8988T (cell line): Measurements from ENCODE around the gene ERO1A.

Experiments
- DNase-seq: peaks from one replicate; pipeline ENCODE4 v3.0.0; 2011

Gene ERO1A

DNA sequence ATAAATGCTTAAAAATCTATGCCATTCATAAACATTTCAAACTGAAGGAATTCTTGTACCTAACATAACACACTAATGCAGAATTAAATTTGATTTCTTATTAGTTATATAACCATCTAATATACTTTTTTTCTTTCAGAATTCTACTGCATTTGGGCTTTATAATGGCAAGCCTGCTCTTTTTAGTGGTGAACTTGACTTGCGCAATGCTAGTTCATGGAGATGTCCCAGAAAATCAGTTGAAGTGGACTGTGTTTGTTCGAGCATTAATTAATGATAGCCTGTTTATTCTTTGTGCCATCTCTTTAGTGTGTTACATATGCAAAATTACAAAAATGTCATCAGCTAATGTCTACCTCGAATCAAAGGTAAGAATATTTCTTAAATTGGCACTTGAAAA lies 95.4 kb downstream of the ERO1A start:
- no peak for DNase-seq

DNA sequence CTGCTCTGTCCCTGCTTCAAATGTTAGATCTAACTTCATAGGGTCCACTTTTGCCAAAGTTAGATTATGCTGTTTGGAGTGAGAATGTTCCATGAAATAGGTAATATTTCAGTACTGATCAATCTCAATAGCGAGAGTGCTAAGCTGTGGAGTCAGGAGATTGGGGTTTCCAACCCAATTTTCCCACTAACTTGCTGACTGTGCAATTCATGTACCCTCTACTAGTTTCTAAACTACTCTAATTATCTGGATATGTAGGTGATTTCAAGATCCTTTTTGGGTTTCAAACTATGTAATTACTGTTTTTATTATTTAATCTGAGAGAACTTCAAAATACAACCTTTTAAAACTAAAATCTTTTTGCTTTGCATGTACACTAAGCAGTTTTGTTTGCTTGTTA lies 96.8 kb downstream of the ERO1A start:
- DNase-seq: no peak

DNA sequence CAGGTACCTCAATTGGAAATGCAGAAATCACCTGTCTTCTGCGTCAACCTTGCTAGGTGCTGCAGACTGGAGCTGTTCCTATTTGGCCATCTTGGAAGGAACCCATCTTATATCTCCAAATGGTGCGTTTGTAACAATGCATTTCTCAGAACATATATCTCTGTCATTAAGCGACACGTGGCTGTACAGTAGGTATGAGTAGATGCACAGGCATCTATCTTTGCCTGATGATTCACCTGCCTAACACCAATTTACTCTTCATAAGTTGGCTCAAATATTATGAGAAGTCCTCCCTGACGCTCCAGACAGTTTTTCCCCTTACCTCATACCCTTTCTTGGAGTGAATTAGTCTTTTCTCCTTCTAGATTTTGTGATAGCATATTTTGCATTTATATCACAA lies 98.5 kb downstream of the ERO1A start:
- DNase-seq: no peak

DNA sequence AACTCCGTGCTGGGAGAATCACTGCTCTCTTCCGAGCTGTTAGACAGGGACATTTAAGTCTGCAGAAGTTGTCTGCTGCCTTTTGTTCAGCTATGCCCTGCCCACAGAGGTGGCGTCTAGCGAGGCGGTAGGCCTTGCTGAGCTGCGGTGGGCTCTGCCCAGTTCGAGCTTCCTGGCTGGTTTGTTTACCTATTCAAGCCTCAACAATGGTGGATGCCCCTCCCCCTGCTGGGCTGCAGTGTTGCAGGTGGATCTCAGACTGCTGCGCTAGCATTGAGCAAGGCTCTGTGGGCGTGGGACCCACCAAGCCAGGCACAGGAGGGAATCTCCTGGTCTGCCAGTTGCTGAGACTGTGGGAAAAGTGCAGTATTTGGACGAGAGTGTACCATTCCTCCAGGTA lies 99.0 kb downstream of the ERO1A start:
- no peak for DNase-seq

DNA sequence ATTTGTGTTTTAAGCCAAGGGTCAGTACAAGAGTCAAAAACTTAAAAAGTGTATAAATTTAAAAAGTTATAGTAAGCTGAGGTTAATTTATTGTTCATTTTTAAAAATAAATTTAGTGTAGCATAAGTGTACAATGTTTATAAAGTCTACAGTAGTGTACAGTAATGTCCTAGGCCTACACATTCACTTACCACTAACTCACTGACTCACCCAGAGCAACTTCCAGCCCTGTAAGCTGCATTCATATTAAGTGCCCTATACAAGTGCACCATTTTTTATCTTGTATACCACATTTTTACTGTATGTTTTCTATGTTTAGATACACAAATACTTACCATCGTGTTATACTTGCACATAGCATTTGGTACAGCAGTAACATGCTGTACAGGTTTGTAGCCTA lies 105.0 kb downstream of the ERO1A start:
- DNase-seq: no peak
